GM19025 (cell line): ENCODE measurements around the gene TTC16.
"Not testable (repeated sequence)": the region's sequence is repeated elsewhere in the genome, so short reads cannot be mapped to it uniquely, and the experiment has no call there.

Experiments used
- ATAC-seq: cut with Tn5 transposase; IDR thresholded peaks from one replicate; pipeline ENCODE4 v1.9.1; 2021; ENCODE audit warnings: mild to moderate bottlenecking, low read depth, moderate library complexity; ENCODE audit not compliant: unreplicated experiment

The TTC16 gene

GRCh38 chr9:127780126-127780885, 64.4 kb downstream of the TTC16 start:
- ATAC-seq = no peak

DNA sequence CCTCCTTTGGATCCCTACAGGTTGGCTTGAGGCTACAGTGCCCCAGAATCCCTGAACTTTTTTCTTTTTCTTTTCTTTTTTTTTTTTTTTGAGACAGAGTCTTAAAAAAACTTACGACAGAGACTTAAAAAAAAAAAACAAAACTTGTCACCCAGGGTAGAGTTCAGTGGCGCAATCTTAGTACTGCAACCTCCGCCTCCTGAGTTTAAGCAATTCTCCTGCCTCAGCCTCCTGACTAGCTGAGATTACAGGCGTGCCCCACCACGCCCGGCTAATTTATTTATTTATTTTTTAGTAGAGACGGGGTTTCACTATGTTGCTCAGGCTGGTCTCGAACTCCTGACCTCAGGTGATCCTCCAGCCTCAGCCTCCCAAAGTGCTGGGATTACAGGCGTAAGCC, 65.0 kb downstream of the TTC16 start:
- not testable (repeated sequence) for ATAC-seq
